ENCODE measurements around the gene COL4A2.

COL4A2 gene

GRCh38 chr13:110344320-110344719 is 37.2 kb downstream of the COL4A2 start:
- H3K4me1 ChIP-seq (ENCODE audit: control insufficient read depth, insufficient read depth, low read length, poor library complexity, severe bottlenecking) = peaks cover 8% of the 10 kb centered on the region
- H3K36me3 ChIP-seq (ENCODE audit: control insufficient read depth, insufficient read depth, low read length) = no peaks in the 10 kb centered on the region
- H3K27ac ChIP-seq (ENCODE audit: insufficient read depth, low read length, poor library complexity, severe bottlenecking) = no peak overlapping the region
- DNase-seq = no peak
- no peaks in the 10 kb centered on the region for H3K27me3 ChIP-seq (replicated peaks; ENCODE audit: control insufficient read depth, insufficient read depth, low read length, poor library complexity, severe bottlenecking)
- no peaks in the 10 kb centered on the region for H3K9me3 ChIP-seq (ENCODE audit: control insufficient read depth, low read length)
- H3K4me3 ChIP-seq (ENCODE audit: insufficient read depth, low read depth, low read length, poor library complexity, severe bottlenecking) = no peak overlapping the region

GRCh38 chr13:110345266-110345665 is 38.2 kb downstream of the COL4A2 start:
- no peaks in the 10 kb centered on the region for H3K27me3 ChIP-seq (replicated peaks; ENCODE audit: control insufficient read depth, insufficient read depth, low read length, poor library complexity, severe bottlenecking)
- no peak overlapping the region for H3K27ac ChIP-seq (ENCODE audit: insufficient read depth, low read length, poor library complexity, severe bottlenecking)
- H3K36me3 ChIP-seq (ENCODE audit: control insufficient read depth, insufficient read depth, low read length) = no peaks in the 10 kb centered on the region
- DNase-seq = no peak
- H3K4me3 ChIP-seq (ENCODE audit: insufficient read depth, low read depth, low read length, poor library complexity, severe bottlenecking) = no peak overlapping the region
- no peaks in the 10 kb centered on the region for H3K9me3 ChIP-seq (ENCODE audit: control insufficient read depth, low read length)
- peaks cover 6% of the 10 kb centered on the region for H3K4me1 ChIP-seq (ENCODE audit: control insufficient read depth, insufficient read depth, low read length, poor library complexity, severe bottlenecking)

- no peak for DNase-seq
- Histone ChIP-seq H3K27ac (ENCODE audit: insufficient read depth, low read length, poor library complexity, severe bottlenecking) (no peak overlapping the region), H3K36me3 (ENCODE audit: control insufficient read depth, insufficient read depth, low read length) (no peaks in the 10 kb centered on the region), H3K9me3 (ENCODE audit: control insufficient read depth, low read length) (no peaks in the 10 kb centered on the region), H3K4me1 (ENCODE audit: control insufficient read depth, insufficient read depth, low read length, poor library complexity, severe bottlenecking) (peaks cover 2% of the 10 kb centered on the region), H3K27me3 (replicated peaks; ENCODE audit: control insufficient read depth, insufficient read depth, low read length, poor library complexity, severe bottlenecking) (no peaks in the 10 kb centered on the region), H3K4me3 (ENCODE audit: insufficient read depth, low read depth, low read length, poor library complexity, severe bottlenecking) (no peak overlapping the region)
Observed at GRCh38 chr13:110345701-110346100, 38.6 kb downstream of the COL4A2 start.

- H3K9me3 ChIP-seq (ENCODE audit: control insufficient read depth, low read length) = no peaks in the 10 kb centered on the region
- no peaks in the 10 kb centered on the region for H3K4me1 ChIP-seq (ENCODE audit: control insufficient read depth, insufficient read depth, low read length, poor library complexity, severe bottlenecking)
- no peak overlapping the region for H3K27ac ChIP-seq (ENCODE audit: insufficient read depth, low read length, poor library complexity, severe bottlenecking)
- no peaks in the 10 kb centered on the region for H3K36me3 ChIP-seq (ENCODE audit: control insufficient read depth, insufficient read depth, low read length)
- H3K27me3 ChIP-seq (replicated peaks; ENCODE audit: control insufficient read depth, insufficient read depth, low read length, poor library complexity, severe bottlenecking) = no peaks in the 10 kb centered on the region
- H3K4me3 ChIP-seq (ENCODE audit: insufficient read depth, low read depth, low read length, poor library complexity, severe bottlenecking) = no peak overlapping the region
- DNase-seq = no peak
Observed at GRCh38 chr13:110346661-110347067, 39.6 kb downstream of the COL4A2 start.

GRCh38 chr13:110347088-110347487 is 40.0 kb downstream of the COL4A2 start:
- H3K9me3 ChIP-seq (ENCODE audit: control insufficient read depth, low read length) = no peaks in the 10 kb centered on the region
- H3K4me3 ChIP-seq (ENCODE audit: insufficient read depth, low read depth, low read length, poor library complexity, severe bottlenecking) = no peak overlapping the region
- H3K27me3 ChIP-seq (replicated peaks; ENCODE audit: control insufficient read depth, insufficient read depth, low read length, poor library complexity, severe bottlenecking) = no peaks in the 10 kb centered on the region
- H3K36me3 ChIP-seq (ENCODE audit: control insufficient read depth, insufficient read depth, low read length) = no peaks in the 10 kb centered on the region
- no peaks in the 10 kb centered on the region for H3K4me1 ChIP-seq (ENCODE audit: control insufficient read depth, insufficient read depth, low read length, poor library complexity, severe bottlenecking)
- no peak overlapping the region for H3K27ac ChIP-seq (ENCODE audit: insufficient read depth, low read length, poor library complexity, severe bottlenecking)
- no peak for DNase-seq

GRCh38 chr13:110347535-110348308 is 40.6 kb downstream of the COL4A2 start:
- no peaks in the 10 kb centered on the region for H3K9me3 ChIP-seq (ENCODE audit: control insufficient read depth, low read length)
- H3K27ac ChIP-seq (ENCODE audit: insufficient read depth, low read length, poor library complexity, severe bottlenecking) = no peak overlapping the region
- no peaks in the 10 kb centered on the region for H3K27me3 ChIP-seq (replicated peaks; ENCODE audit: control insufficient read depth, insufficient read depth, low read length, poor library complexity, severe bottlenecking)
- no peak overlapping the region for H3K4me3 ChIP-seq (ENCODE audit: insufficient read depth, low read depth, low read length, poor library complexity, severe bottlenecking)
- H3K36me3 ChIP-seq (ENCODE audit: control insufficient read depth, insufficient read depth, low read length) = no peaks in the 10 kb centered on the region
- DNase-seq = no peak
- H3K4me1 ChIP-seq (ENCODE audit: control insufficient read depth, insufficient read depth, low read length, poor library complexity, severe bottlenecking) = no peaks in the 10 kb centered on the region

GRCh38 chr13:110348309-110349105 is 41.4 kb downstream of the COL4A2 start:
- no peaks in the 10 kb centered on the region for H3K4me1 ChIP-seq (ENCODE audit: control insufficient read depth, insufficient read depth, low read length, poor library complexity, severe bottlenecking)
- H3K27me3 ChIP-seq (replicated peaks; ENCODE audit: control insufficient read depth, insufficient read depth, low read length, poor library complexity, severe bottlenecking) = no peaks in the 10 kb centered on the region
- no peak overlapping the region for H3K27ac ChIP-seq (ENCODE audit: insufficient read depth, low read length, poor library complexity, severe bottlenecking)
- H3K9me3 ChIP-seq (ENCODE audit: control insufficient read depth, low read length) = no peaks in the 10 kb centered on the region
- H3K36me3 ChIP-seq (ENCODE audit: control insufficient read depth, insufficient read depth, low read length) = no peaks in the 10 kb centered on the region
- H3K4me3 ChIP-seq (ENCODE audit: insufficient read depth, low read depth, low read length, poor library complexity, severe bottlenecking) = no peak overlapping the region
- no peak for DNase-seq

GRCh38 chr13:110349239-110349638 is 42.2 kb downstream of the COL4A2 start:
- Histone ChIP-seq H3K36me3 (ENCODE audit: control insufficient read depth, insufficient read depth, low read length) (no peaks in the 10 kb centered on the region), H3K27me3 (replicated peaks; ENCODE audit: control insufficient read depth, insufficient read depth, low read length, poor library complexity, severe bottlenecking) (no peaks in the 10 kb centered on the region), H3K4me3 (ENCODE audit: insufficient read depth, low read depth, low read length, poor library complexity, severe bottlenecking) (no peak overlapping the region), H3K27ac (ENCODE audit: insufficient read depth, low read length, poor library complexity, severe bottlenecking) (no peak overlapping the region), H3K9me3 (ENCODE audit: control insufficient read depth, low read length) (no peaks in the 10 kb centered on the region), H3K4me1 (ENCODE audit: control insufficient read depth, insufficient read depth, low read length, poor library complexity, severe bottlenecking) (no peaks in the 10 kb centered on the region)
- DNase-seq = no peak

- no peak for DNase-seq
- H3K27ac ChIP-seq (ENCODE audit: insufficient read depth, low read length, poor library complexity, severe bottlenecking) = no peak overlapping the region
- H3K36me3 ChIP-seq (ENCODE audit: control insufficient read depth, insufficient read depth, low read length) = no peaks in the 10 kb centered on the region
- no peaks in the 10 kb centered on the region for H3K9me3 ChIP-seq (ENCODE audit: control insufficient read depth, low read length)
- no peak overlapping the region for H3K4me3 ChIP-seq (ENCODE audit: insufficient read depth, low read depth, low read length, poor library complexity, severe bottlenecking)
- H3K4me1 ChIP-seq (ENCODE audit: control insufficient read depth, insufficient read depth, low read length, poor library complexity, severe bottlenecking) = no peaks in the 10 kb centered on the region
- H3K27me3 ChIP-seq (replicated peaks; ENCODE audit: control insufficient read depth, insufficient read depth, low read length, poor library complexity, severe bottlenecking) = no peaks in the 10 kb centered on the region
Observed at GRCh38 chr13:110350049-110350448, 43.0 kb downstream of the COL4A2 start.

- Histone ChIP-seq H3K27me3 (replicated peaks; ENCODE audit: control insufficient read depth, insufficient read depth, low read length, poor library complexity, severe bottlenecking) (no peaks in the 10 kb centered on the region), H3K4me3 (ENCODE audit: insufficient read depth, low read depth, low read length, poor library complexity, severe bottlenecking) (no peak overlapping the region), H3K36me3 (ENCODE audit: control insufficient read depth, insufficient read depth, low read length) (no peaks in the 10 kb centered on the region), H3K9me3 (ENCODE audit: control insufficient read depth, low read length) (no peaks in the 10 kb centered on the region), H3K27ac (ENCODE audit: insufficient read depth, low read length, poor library complexity, severe bottlenecking) (no peak overlapping the region), H3K4me1 (ENCODE audit: control insufficient read depth, insufficient read depth, low read length, poor library complexity, severe bottlenecking) (no peaks in the 10 kb centered on the region)
- no peak for DNase-seq
Observed at GRCh38 chr13:110350509-110350908, 43.4 kb downstream of the COL4A2 start.

Data from effector memory CD4-positive, alpha-beta T cell (primary cell).